GM13977 (cell line): ENCODE data around the gene NDNF.

Source experiments
- DNase-seq: peaks from one replicate; pipeline ENCODE4 v3.0.0; 2012; ENCODE audit warnings: low spot score
- CTCF ChIP-seq: IDR thresholded peaks from 2 replicates; pipeline ENCODE4 v1.5.1; 2012; ENCODE audit warnings: mild to moderate bottlenecking, control low read depth; ENCODE audit not compliant: insufficient read depth; ENCODE audit errors: extremely low read depth, missing control alignments
- in situ Hi-C: fragments of 300-500 bp; cut with MboI; formaldehyde crosslinking; loops from one replicate; pipeline ENCODE4 v1.12.0; 2022; ENCODE audit warnings: low sequenced_read_pairs, low pct_unique_long_range_greater_than_20kb, mixed read lengths, inconsistent platforms; ENCODE audit not compliant: unreplicated experiment

NDNF gene

GRCh38 chr4:121064482-121064881 is 7.9 kb downstream of the NDNF start:
- DNase-seq: no peak
- no peak for TF ChIP-seq CTCF
- in situ Hi-C loops: no loop called here

- no peak for DNase-seq
- in situ Hi-C loops: no loop called here
- TF ChIP-seq CTCF: no peak
These were observed 9.8 kb downstream of the NDNF start for GRCh38 chr4:121062521-121062920.

- DNase-seq: no peak
- in situ Hi-C loops: no loop called here
- no peak for TF ChIP-seq CTCF
These were observed 10.5 kb downstream of the NDNF start for GRCh38 chr4:121061861-121062260.

- in situ Hi-C loops: no loop called here
- no peak for DNase-seq
- TF ChIP-seq CTCF: no peak
These were observed 11.1 kb downstream of the NDNF start for GRCh38 chr4:121061215-121061614.

GRCh38 chr4:121057466-121057922 is 14.8 kb downstream of the NDNF start:
- TF ChIP-seq CTCF: no peak
- no peak for DNase-seq
- in situ Hi-C loops: no loop called here

- in situ Hi-C loops: no loop called here
- TF ChIP-seq CTCF: no peak
- no peak for DNase-seq
These were observed 16.3 kb downstream of the NDNF start for GRCh38 chr4:121056066-121056465.

- no peak for TF ChIP-seq CTCF
- in situ Hi-C loops: no loop called here
- no peak for DNase-seq
These were observed 18.0 kb downstream of the NDNF start for GRCh38 chr4:121054373-121054772.
